Tibial nerve (tissue), 4 donors: Measurements from ENCODE around the gene RBFOX1.

Experiments
- CTCF ChIP-seq, 5 experiments: fragments of 200-600 bp in 3 of 5; fragments of 450-650 bp in 2 of 5; sonication (generic) in 3 of 5; IDR thresholded peaks; one replicate each; pipeline ENCODE4 v1.5.1; 2016 to 2019; ENCODE audit warnings: antibody characterized with exemption in 5 of 5, mild to moderate bottlenecking in 3 of 5, moderate library complexity in 2 of 5
- EP300 ChIP-seq, 2 donors: sonication (generic); formaldehyde crosslinking; IDR thresholded peaks; one replicate each; pipeline ENCODE4 v1.6.1; 2017; ENCODE audit warnings: antibody characterized with exemption in 2 of 2, mild to moderate bottlenecking in 1 of 2
- POLR2A ChIP-seq, 2 donors: fragments of 450-650 bp; IDR thresholded peaks; one replicate each; pipeline ENCODE4 v1.6.1; 2017; ENCODE audit warnings: antibody characterized with exemption in 2 of 2, mild to moderate bottlenecking in 2 of 2, moderate library complexity in 2 of 2

GRCh38 chr16:7376227-7376626 lies 43.6 kb downstream of the RBFOX1 start:
- TF ChIP-seq CTCF (IDR thresholded peaks at IDR 0.05) (no peak), POLR2A (IDR thresholded peaks at IDR 0.05) (no peak), EP300 (IDR thresholded peaks at IDR 0.05) (no peak)
